ENCODE measurements around the gene TTLL11.

DNA sequence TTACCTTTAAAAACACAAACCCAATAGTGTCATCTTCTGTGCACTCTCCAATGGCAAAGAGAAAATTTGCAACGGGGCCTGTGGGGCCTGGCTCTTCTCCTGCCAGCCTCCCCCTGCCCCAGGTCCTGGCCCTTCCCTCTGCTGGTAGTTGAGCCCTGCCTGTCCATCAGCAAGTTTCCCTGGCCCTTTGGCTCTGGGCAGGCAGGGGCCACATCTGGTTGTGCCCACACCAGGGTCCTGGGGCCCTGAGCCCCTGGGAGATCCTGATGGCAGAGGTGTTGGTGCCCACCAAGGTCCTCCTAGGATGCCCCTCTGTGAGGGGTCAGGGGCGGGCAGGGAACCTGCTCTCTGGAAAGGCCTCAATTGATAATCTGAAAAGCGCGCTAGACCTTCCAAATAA lies 284.3 kb downstream of the TTLL11 start:
- TF ChIP-seq, protein P1, sequence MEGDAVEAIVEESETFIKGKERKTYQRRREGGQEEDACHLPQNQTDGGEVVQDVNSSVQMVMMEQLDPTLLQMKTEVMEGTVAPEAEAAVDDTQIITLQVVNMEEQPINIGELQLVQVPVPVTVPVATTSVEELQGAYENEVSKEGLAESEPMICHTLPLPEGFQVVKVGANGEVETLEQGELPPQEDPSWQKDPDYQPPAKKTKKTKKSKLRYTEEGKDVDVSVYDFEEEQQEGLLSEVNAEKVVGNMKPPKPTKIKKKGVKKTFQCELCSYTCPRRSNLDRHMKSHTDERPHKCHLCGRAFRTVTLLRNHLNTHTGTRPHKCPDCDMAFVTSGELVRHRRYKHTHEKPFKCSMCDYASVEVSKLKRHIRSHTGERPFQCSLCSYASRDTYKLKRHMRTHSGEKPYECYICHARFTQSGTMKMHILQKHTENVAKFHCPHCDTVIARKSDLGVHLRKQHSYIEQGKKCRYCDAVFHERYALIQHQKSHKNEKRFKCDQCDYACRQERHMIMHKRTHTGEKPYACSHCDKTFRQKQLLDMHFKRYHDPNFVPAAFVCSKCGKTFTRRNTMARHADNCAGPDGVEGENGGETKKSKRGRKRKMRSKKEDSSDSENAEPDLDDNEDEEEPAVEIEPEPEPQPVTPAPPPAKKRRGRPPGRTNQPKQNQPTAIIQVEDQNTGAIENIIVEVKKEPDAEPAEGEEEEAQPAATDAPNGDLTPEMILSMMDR (IDR thresholded peaks at IDR 0.05), result no peak
- TF ChIP-seq POLR2A (IDR thresholded peaks at IDR 0.05), result no peak
